Upper lobe of right lung (tissue), 1 donor: ENCODE data around the gene BCL11B. TPM values are rescaled to one million over a fixed set of nuclear protein-coding genes. Genes with fewer than 3 reads are reported as not detected.

Source experiments
- ATAC-seq: fragments of 200-7000 bp; cut with Tn5 transposase; one replicate; pipeline ENCODE4 v1.9.1; 2020; ENCODE audit warnings: mild to moderate bottlenecking, moderate library complexity
- DNase-seq: peaks from one replicate; pipeline ENCODE4 v3.0.0-alpha.2; 2020
- H3K27ac ChIP-seq: fragments of 200-600 bp; one replicate; pipeline ENCODE4 v1.8.0; 2022
- H3K27me3 ChIP-seq: fragments of 200-600 bp; one replicate; pipeline ENCODE4 v1.8.0; 2022; ENCODE audit warnings: mild to moderate bottlenecking
- H3K36me3 ChIP-seq: fragments of 200-600 bp; one replicate; pipeline ENCODE4 v1.8.0; 2022
- H3K4me1 ChIP-seq: fragments of 200-600 bp; one replicate; pipeline ENCODE4 v1.8.0; 2022
- H3K4me3 ChIP-seq: fragments of 200-600 bp; one replicate; pipeline ENCODE4 v1.8.0; 2022; ENCODE audit warnings: mild to moderate bottlenecking
- H3K9me3 ChIP-seq: fragments of 200-600 bp; one replicate; pipeline ENCODE4 v1.8.0; 2022
- intact Hi-C: fragments of 100-400 bp; cut with DNase I; formaldehyde crosslinking; loops from one replicate; pipeline ENCODE4 v1.11.0; 2022
- total RNA-seq: library from RNA; stranded (reverse); fragmentation: NEBNext Ultra II Directional; extraction: Animal tissue kit (Norgen Biotek cat#: 25700); gene quantifications from one replicate; pipeline ENCODE4 v1.2.1, GENCODE V29; 2021
- TF ChIP-seq, protein P1 (sequence below): fragments of 200-600 bp; IDR thresholded peaks from one replicate; pipeline ENCODE4 v1.8.0; 2022; ENCODE audit warnings: antibody characterized with exemption
- donor health status: DM: no; HTN: yes; CAD: no; lungs with severe emphysema.

BCL11B gene
- total RNA-seq, 1 donor from 2014 or later, result 2.4 TPM

GRCh38 chr14:99211410-99211809, 60.6 kb downstream of the BCL11B start:
- Histone ChIP-seq H3K27me3 (no peaks in the 10 kb centered on the region), H3K27ac (no peak overlapping the region), H3K9me3 (no peaks in the 10 kb centered on the region), H3K4me1 (no peaks in the 10 kb centered on the region), H3K36me3 (no peaks in the 10 kb centered on the region), H3K4me3 (no peak overlapping the region)
- ATAC-seq (no peak), DNase-seq (no peak)
- TF ChIP-seq, protein P1, sequence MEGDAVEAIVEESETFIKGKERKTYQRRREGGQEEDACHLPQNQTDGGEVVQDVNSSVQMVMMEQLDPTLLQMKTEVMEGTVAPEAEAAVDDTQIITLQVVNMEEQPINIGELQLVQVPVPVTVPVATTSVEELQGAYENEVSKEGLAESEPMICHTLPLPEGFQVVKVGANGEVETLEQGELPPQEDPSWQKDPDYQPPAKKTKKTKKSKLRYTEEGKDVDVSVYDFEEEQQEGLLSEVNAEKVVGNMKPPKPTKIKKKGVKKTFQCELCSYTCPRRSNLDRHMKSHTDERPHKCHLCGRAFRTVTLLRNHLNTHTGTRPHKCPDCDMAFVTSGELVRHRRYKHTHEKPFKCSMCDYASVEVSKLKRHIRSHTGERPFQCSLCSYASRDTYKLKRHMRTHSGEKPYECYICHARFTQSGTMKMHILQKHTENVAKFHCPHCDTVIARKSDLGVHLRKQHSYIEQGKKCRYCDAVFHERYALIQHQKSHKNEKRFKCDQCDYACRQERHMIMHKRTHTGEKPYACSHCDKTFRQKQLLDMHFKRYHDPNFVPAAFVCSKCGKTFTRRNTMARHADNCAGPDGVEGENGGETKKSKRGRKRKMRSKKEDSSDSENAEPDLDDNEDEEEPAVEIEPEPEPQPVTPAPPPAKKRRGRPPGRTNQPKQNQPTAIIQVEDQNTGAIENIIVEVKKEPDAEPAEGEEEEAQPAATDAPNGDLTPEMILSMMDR, result no peak
- intact Hi-C loops, result no loop called here

- H3K4me3 ChIP-seq, result no peak overlapping the region
- H3K27ac ChIP-seq, result no peak overlapping the region
- ATAC-seq (no peak), DNase-seq (no peak)
- H3K36me3 ChIP-seq, result no peaks in the 10 kb centered on the region
- intact Hi-C loops, result no loop called here
- TF ChIP-seq, protein P1, result no peak
- H3K9me3 ChIP-seq, result no peaks in the 10 kb centered on the region
- no peaks in the 10 kb centered on the region for H3K4me1 ChIP-seq
- no peaks in the 10 kb centered on the region for H3K27me3 ChIP-seq
Observed at GRCh38 chr14:99210333-99210732, 61.7 kb downstream of the BCL11B start.

DNA sequence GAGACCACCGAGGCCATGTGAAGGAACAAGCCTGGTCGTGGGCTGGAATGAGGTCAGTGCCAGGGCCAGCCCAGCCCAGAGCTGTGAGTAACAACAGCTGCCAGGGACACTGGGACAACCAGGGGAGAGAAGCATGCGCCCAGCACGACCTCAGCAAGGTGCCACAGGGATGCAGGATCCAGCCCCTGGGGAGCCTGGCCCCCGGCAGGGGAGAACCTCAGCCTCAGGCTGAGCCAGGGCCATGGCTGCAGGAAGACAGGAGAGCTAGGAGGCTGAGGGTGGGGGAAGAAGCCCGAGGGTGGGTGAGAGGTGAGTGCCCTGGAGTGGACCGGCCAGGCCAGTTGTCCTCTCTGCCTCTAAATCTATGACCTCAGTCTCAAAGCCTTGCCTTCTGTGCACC, 62.6 kb downstream of the BCL11B start:
- Histone ChIP-seq H3K36me3 (no peaks in the 10 kb centered on the region), H3K4me1 (no peaks in the 10 kb centered on the region), H3K27me3 (no peaks in the 10 kb centered on the region), H3K9me3 (no peaks in the 10 kb centered on the region), H3K4me3 (no peak overlapping the region), H3K27ac (no peak overlapping the region)
- intact Hi-C loops, result no loop called here
- DNase-seq (no peak), ATAC-seq (no peak)
- TF ChIP-seq, protein P1, result no peak

DNA sequence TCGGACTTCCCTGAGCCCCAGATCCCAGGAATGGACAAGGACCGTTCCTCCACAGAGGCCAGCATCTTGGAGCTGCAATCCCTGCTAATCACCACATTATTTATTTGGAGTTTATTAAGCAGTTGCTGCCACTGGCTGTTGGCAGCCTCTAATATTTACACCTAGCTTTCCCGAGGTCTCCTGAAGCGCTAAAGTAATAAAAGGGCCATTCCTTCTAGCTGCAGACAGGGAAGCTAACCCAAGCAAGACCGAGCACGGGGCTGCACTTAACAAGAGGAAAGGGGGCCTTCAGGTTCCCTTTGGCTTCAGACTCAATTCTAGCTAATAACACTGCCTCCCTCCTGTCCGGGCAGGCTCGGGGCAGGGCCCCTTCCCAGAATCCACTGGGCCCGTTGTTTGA, 63.7 kb downstream of the BCL11B start:
- H3K27me3 ChIP-seq, result no peaks in the 10 kb centered on the region
- no peak for DNase-seq
- no peaks in the 10 kb centered on the region for H3K4me1 ChIP-seq
- no peak for ATAC-seq
- no peak overlapping the region for H3K4me3 ChIP-seq
- no peaks in the 10 kb centered on the region for H3K36me3 ChIP-seq
- TF ChIP-seq, protein P1, result no peak
- H3K27ac ChIP-seq, result no peak overlapping the region
- H3K9me3 ChIP-seq, result no peaks in the 10 kb centered on the region
- intact Hi-C loops, result no loop called here

DNA sequence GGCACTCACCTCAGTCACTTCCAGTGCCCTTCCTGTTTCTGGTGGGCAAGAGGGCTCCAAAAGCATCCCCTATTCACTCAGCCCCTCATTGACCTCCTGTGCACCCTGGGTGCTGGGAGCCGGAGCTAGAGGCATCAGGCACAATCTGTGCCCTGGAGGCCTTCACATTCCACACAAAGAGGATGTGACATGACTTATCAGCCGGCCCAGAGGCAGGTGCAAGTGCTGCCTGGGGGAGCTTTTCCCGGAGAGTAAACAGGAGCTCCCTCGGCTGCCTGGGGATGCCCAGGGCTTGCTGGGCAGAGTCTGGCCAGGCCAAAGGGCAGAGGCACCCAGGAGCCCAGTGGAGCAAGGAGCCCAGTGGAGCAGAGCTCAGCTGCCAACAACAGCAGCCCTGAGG, 64.5 kb downstream of the BCL11B start:
- TF ChIP-seq, protein P1, result no peak
- no peak for DNase-seq
- no peak for ATAC-seq
- H3K4me1 ChIP-seq, result no peaks in the 10 kb centered on the region
- H3K27ac ChIP-seq, result no peak overlapping the region
- H3K9me3 ChIP-seq, result no peaks in the 10 kb centered on the region
- H3K36me3 ChIP-seq, result no peaks in the 10 kb centered on the region
- H3K27me3 ChIP-seq, result no peaks in the 10 kb centered on the region
- H3K4me3 ChIP-seq, result no peak overlapping the region
- intact Hi-C loops, result no loop called here

DNA sequence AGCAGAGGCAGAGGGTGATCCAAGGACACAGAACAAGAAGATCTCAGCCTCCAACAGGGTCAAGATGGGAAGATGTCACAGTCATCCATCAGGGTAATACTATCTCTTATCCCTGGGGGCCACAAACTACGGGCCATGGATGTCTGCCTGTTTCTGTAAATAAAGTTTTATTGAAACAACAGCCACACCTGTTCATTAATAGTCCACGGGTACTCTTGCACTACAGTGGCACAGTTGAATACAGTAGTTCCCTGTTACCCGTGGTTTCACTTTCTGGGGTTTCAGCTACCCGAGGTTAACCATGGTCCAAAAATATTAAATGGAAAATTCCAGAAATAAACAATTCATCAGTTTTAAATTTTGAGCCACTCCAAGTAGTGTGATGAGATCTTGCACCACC, 65.9 kb downstream of the BCL11B start:
- no peaks in the 10 kb centered on the region for H3K4me1 ChIP-seq
- TF ChIP-seq, protein P1, result no peak
- no peaks in the 10 kb centered on the region for H3K36me3 ChIP-seq
- intact Hi-C loops, result no loop called here
- H3K9me3 ChIP-seq, result no peaks in the 10 kb centered on the region
- no peak overlapping the region for H3K27ac ChIP-seq
- DNase-seq, result no peak
- H3K27me3 ChIP-seq, result no peaks in the 10 kb centered on the region
- ATAC-seq, result no peak
- no peak overlapping the region for H3K4me3 ChIP-seq
